H1 (cell line): ENCODE data around the gene OTUD5. TPM values are rescaled to one million over a fixed set of nuclear protein-coding genes. Genes with fewer than 3 reads are reported as not detected.

ENCODE experiments used
- CTCF ChIA-PET: fragments of 300-600 bp; sonication (Branson Sonifier 250); formaldehyde crosslinking; loops from one replicate; lab custom pipeline; 2021; ENCODE audit not compliant: partially characterized antibody; lab: Charles Lee
- POLR2A ChIA-PET: fragments of 300-600 bp; sonication (Branson Sonifier 250); formaldehyde crosslinking; loops from one replicate; lab custom pipeline; 2021; ENCODE audit warnings: inconsistent platforms; ENCODE audit not compliant: partially characterized antibody; lab: Charles Lee
- DNase-seq, 2 experiments: peaks; one replicate each; pipeline versions ENCODE4 v3.0.0 to v3.0.0-alpha.2; 2010 to 2022; ENCODE audit warnings: low spot score in 2 of 2, low read depth in 1 of 2, mixed read lengths in 1 of 2
- FAIRE-seq: peaks from 2 replicates; lab custom pipeline; 2011; peaks lifted over from hg19 to GRCh38; lab: Jason Lieb, UNC
- H2AFZ ChIP-seq: 2 replicates; pipeline ENCODE4 v1.8.1; 2012; ENCODE audit warnings: low read length, inconsistent platforms
- H2AK5ac ChIP-seq: 2 replicates; pipeline ENCODE4 v1.6.1; 2013; ENCODE audit warnings: low read depth, low read length
- H2BK120ac ChIP-seq: replicated peaks from 2 replicates; pipeline ENCODE3; 2013; ENCODE audit warnings: low read depth, low read length, inconsistent platforms
- H2BK12ac ChIP-seq: 2 replicates; pipeline ENCODE4 v1.6.1; 2013; ENCODE audit warnings: low read depth, low read length
- H2BK15ac ChIP-seq: 2 replicates; pipeline ENCODE4 v1.6.1; 2013; ENCODE audit warnings: low read length
- H2BK20ac ChIP-seq: 2 replicates; pipeline ENCODE4 v1.6.1; 2013; ENCODE audit warnings: low read length
- H2BK5ac ChIP-seq: 2 replicates; pipeline ENCODE4 v1.6.1; 2013; ENCODE audit warnings: low read depth, low read length
- H3K14ac ChIP-seq: 2 replicates; pipeline ENCODE4 v1.6.1; 2013; ENCODE audit warnings: inconsistent platforms; ENCODE audit not compliant: insufficient read length
- H3K18ac ChIP-seq: 2 replicates; pipeline ENCODE4 v1.6.1; 2013; ENCODE audit warnings: low read length; ENCODE audit errors: extremely low read depth
- H3K23ac ChIP-seq: 2 replicates; pipeline ENCODE4 v1.6.1; 2013; ENCODE audit warnings: inconsistent platforms; ENCODE audit not compliant: insufficient read length
- H3K23me2 ChIP-seq: 2 replicates; pipeline ENCODE4 v1.6.1; 2013; ENCODE audit warnings: low read depth, low read length
- H3K27ac ChIP-seq: 2 replicates; pipeline ENCODE4 v1.6.1; 2011; ENCODE audit warnings: low read depth, low read length, inconsistent platforms
- H3K27me3 ChIP-seq, 4 experiments: replicated peaks in 1 of 4; 1 replicate in 1 of 4; 2 replicates in 3 of 4; pipeline versions ENCODE4 v1.6.1 to v1.8.1; 2011 to 2013; ENCODE audit warnings: low read length in 3 of 4, mild to moderate bottlenecking in 3 of 4, inconsistent platforms in 2 of 4, mixed read lengths in 2 of 4, moderate library complexity in 1 of 4; ENCODE audit not compliant: control insufficient read depth in 3 of 4, insufficient read depth in 3 of 4; ENCODE audit errors: extremely low read depth in 1 of 4
- H3K36me3 ChIP-seq, 4 experiments: 2 replicates each; pipeline versions ENCODE4 v1.6.1 to v1.8.1; 2011 to 2013; ENCODE audit warnings: mild to moderate bottlenecking in 4 of 4, low read length in 3 of 4, moderate library complexity in 2 of 4, control low read depth in 1 of 4, inconsistent platforms in 1 of 4; ENCODE audit not compliant: insufficient read depth in 4 of 4, control insufficient read depth in 2 of 4
- H3K4ac ChIP-seq: replicated peaks from 2 replicates; pipeline ENCODE3; 2013; ENCODE audit warnings: low read length, low read depth, mixed read lengths, inconsistent platforms; ENCODE audit not compliant: insufficient read length
- H3K4me1 ChIP-seq, 4 experiments: replicated peaks in 1 of 4; 1 replicate in 1 of 4; 2 replicates in 3 of 4; pipeline versions ENCODE4 v1.6.1 to v1.8.1; 2011 to 2013; ENCODE audit warnings: low read length in 3 of 4, inconsistent platforms in 2 of 4, mixed read lengths in 1 of 4; ENCODE audit not compliant: insufficient read depth in 4 of 4, control insufficient read depth in 3 of 4
- H3K4me2 ChIP-seq, 2 experiments: 2 replicates each; pipeline versions ENCODE4 v1.6.1 to v1.8.1; 2011 to 2013; ENCODE audit warnings: low read depth in 2 of 2, low read length in 2 of 2, control low read depth in 1 of 2, inconsistent platforms in 1 of 2, mild to moderate bottlenecking in 1 of 2; ENCODE audit not compliant: insufficient read depth in 1 of 2
- H3K4me3 ChIP-seq, 4 experiments: fragments of 200-600, 300-600 bp in 1 of 4; sonication (generic), shearing (Covaris generic), sonication (Bioruptor Twin) in 1 of 4; 2 replicates each; pipeline versions ENCODE4 v1.5.1 to v1.8.1; 2011 to 2016; ENCODE audit warnings: low read length in 4 of 4, low read depth in 3 of 4, control low read depth in 2 of 4, inconsistent platforms in 2 of 4, mild to moderate bottlenecking in 2 of 4, mixed read lengths in 1 of 4, moderate library complexity in 1 of 4; ENCODE audit not compliant: insufficient read depth in 2 of 4; ENCODE audit errors: extremely low read depth in 1 of 4
- H3K56ac ChIP-seq: replicated peaks from 2 replicates; pipeline ENCODE3; 2013; ENCODE audit warnings: low read depth, mild to moderate bottlenecking, mixed read lengths, low read length, inconsistent platforms; ENCODE audit not compliant: insufficient read length
- H3K79me1 ChIP-seq: 2 replicates; pipeline ENCODE4 v1.6.1; 2013; ENCODE audit warnings: low read depth, low read length, control low read depth
- H3K79me2 ChIP-seq, 2 experiments: 2 replicates each; pipeline versions ENCODE4 v1.6.1 to v1.8.1; 2012 to 2013; ENCODE audit warnings: low read length in 2 of 2, mild to moderate bottlenecking in 2 of 2, inconsistent platforms in 1 of 2; ENCODE audit not compliant: insufficient read depth in 2 of 2, control insufficient read depth in 1 of 2
- H3K9ac ChIP-seq, 4 experiments: replicated peaks in 1 of 4; 1 replicate in 1 of 4; 2 replicates in 3 of 4; pipeline versions ENCODE4 v1.6.1 to v1.8.1; 2011 to 2013; ENCODE audit warnings: low read depth in 3 of 4, low read length in 3 of 4, control low read depth in 2 of 4, mild to moderate bottlenecking in 2 of 4, moderate library complexity in 2 of 4, inconsistent platforms in 1 of 4; ENCODE audit errors: extremely low read depth in 1 of 4
- H3K9me3 ChIP-seq, 2 experiments: 2 replicates each; pipeline versions ENCODE4 v1.6.1 to v1.8.1; 2012 to 2013; ENCODE audit warnings: mild to moderate bottlenecking in 2 of 2, moderate library complexity in 2 of 2, control low read depth in 1 of 2, inconsistent platforms in 1 of 2, low read depth in 1 of 2, low read length in 1 of 2, mixed read lengths in 1 of 2; ENCODE audit not compliant: insufficient read depth in 2 of 2
- H4K20me1 ChIP-seq, 2 experiments: replicated peaks in 1 of 2; 2 replicates each; pipeline versions ENCODE3 to v1.8.1; 2011 to 2013; ENCODE audit warnings: inconsistent platforms in 2 of 2, low read length in 2 of 2, mild to moderate bottlenecking in 1 of 2; ENCODE audit not compliant: insufficient read depth in 2 of 2, control insufficient read depth in 1 of 2
- H4K5ac ChIP-seq: 2 replicates; pipeline ENCODE4 v1.6.1; 2013; ENCODE audit warnings: low read length, low read depth, mixed read lengths, inconsistent platforms; ENCODE audit not compliant: insufficient read length
- H4K8ac ChIP-seq: 2 replicates; pipeline ENCODE4 v1.8.0; 2013; ENCODE audit warnings: mild to moderate bottlenecking, moderate library complexity, low read length, inconsistent platforms; ENCODE audit not compliant: insufficient read depth; ENCODE audit errors: extremely low read depth
- H4K91ac ChIP-seq: replicated peaks from 2 replicates; pipeline ENCODE3; 2013; ENCODE audit warnings: low read length, mixed read lengths, inconsistent platforms; ENCODE audit not compliant: insufficient read length
- BACH1 ChIP-seq: IDR thresholded peaks from 2 replicates; pipeline ENCODE4 v1.6.1; 2012; ENCODE audit warnings: low read length, improper control_type of control experiment
- CREB1 ChIP-seq: IDR thresholded peaks from 2 replicates; pipeline ENCODE4 v1.6.1; 2012; ENCODE audit warnings: inconsistent platforms
- EP300 ChIP-seq, 2 experiments: IDR thresholded peaks; 1 replicate in 1 of 2; 2 replicates in 1 of 2; pipeline ENCODE4 v1.6.1; 2011 to 2012; ENCODE audit warnings: low read depth in 2 of 2, low read length in 2 of 2, mild to moderate bottlenecking in 2 of 2, borderline replicate concordance in 1 of 2, inconsistent platforms in 1 of 2, moderate library complexity in 1 of 2
- FOSL1 ChIP-seq: IDR thresholded peaks from 2 replicates; pipeline ENCODE4 v1.6.1; 2011; ENCODE audit warnings: mild to moderate bottlenecking, low read depth, low read length, moderate library complexity; ENCODE audit not compliant: insufficient read depth
- GABPA ChIP-seq: IDR thresholded peaks from 2 replicates; pipeline ENCODE4 v1.6.1; 2011; ENCODE audit warnings: mild to moderate bottlenecking, low read length, moderate library complexity, borderline replicate concordance; ENCODE audit not compliant: insufficient read depth
- PHF8 ChIP-seq: fragments of 200-600 bp; sonication (generic); conservative IDR thresholded peaks from 2 replicates; pipeline ENCODE4 v1.7.1; 2012; ENCODE audit warnings: low read depth, mild to moderate bottlenecking, inconsistent platforms, low read length, moderate library complexity
- POLR2A ChIP-seq, 2 experiments: IDR thresholded peaks; 1 replicate in 1 of 2; 2 replicates in 1 of 2; pipeline ENCODE4 v1.6.1; 2011; ENCODE audit warnings: low read depth in 2 of 2, low read length in 2 of 2, mild to moderate bottlenecking in 2 of 2; ENCODE audit errors: control extremely low read depth in 1 of 2
- POLR2AphosphoS5 ChIP-seq: IDR thresholded peaks from 2 replicates; pipeline ENCODE4 v1.6.1; 2011; ENCODE audit warnings: low read depth, low read length
- RAD21 ChIP-seq, 2 experiments: IDR thresholded peaks in 1 of 2; conservative IDR thresholded peaks in 1 of 2; 2 replicates each; pipeline ENCODE4 v1.6.1; 2011; ENCODE audit warnings: low read depth in 2 of 2, low read length in 2 of 2, improper control_type of control experiment in 1 of 2, inconsistent platforms in 1 of 2, mild to moderate bottlenecking in 1 of 2, moderate library complexity in 1 of 2
- RNF2 ChIP-seq: fragments of 200-900, 300-1000 bp; sonication (generic); IDR thresholded peaks from 2 replicates; pipeline ENCODE4 v1.7.1; 2016; ENCODE audit warnings: borderline replicate concordance, low read depth, mild to moderate bottlenecking, antibody characterized with exemption, low read length; ENCODE audit not compliant: poor library complexity, severe bottlenecking; ENCODE audit errors: missing control alignments
- SIRT6 ChIP-seq: IDR thresholded peaks from one replicate; pipeline ENCODE4 v1.7.1; 2012; ENCODE audit warnings: low read length, inconsistent platforms
- SIX5 ChIP-seq: IDR thresholded peaks from 2 replicates; pipeline ENCODE4 v1.6.1; 2011; ENCODE audit warnings: mild to moderate bottlenecking, low read depth, low read length
- SUZ12 ChIP-seq: fragments of 200-600 bp; sonication (generic); IDR thresholded peaks from 2 replicates; pipeline ENCODE4 v1.6.1; 2012; ENCODE audit warnings: mild to moderate bottlenecking, inconsistent platforms, low read length, moderate library complexity, mixed read lengths
- WGBS, 2 experiments: shearing (Covaris generic) in 1 of 2; methylation state at CpG; one replicate each; pipeline versions ENCODE4 v1.1.6 to v1.1.7; 2013 to 2015; ENCODE audit warnings: low lambda C conversion rate in 2 of 2, mixed read lengths in 2 of 2, inconsistent platforms in 1 of 2, low coverage in 1 of 2, missing lambda C conversion rate in 1 of 2; ENCODE audit not compliant: insufficient replicate concordance in 2 of 2, insufficient coverage in 1 of 2, insufficient read length in 1 of 2; ENCODE audit errors: extremely low coverage in 1 of 2, missing lambda C conversion rate in 1 of 2; 5-methylcytosine and 5-hydroxymethylcytosine counted together
- polyA plus RNA-seq, 7 experiments: library from polyadenylated mRNA; depleted of rRNA in 3 of 7; stranded (reverse) in 5 of 7; unstranded in 2 of 7; fragments of >200 nt in 5 of 7; fragments of 200-250 nt in 2 of 7; gene quantifications; 1 replicate in 5 of 7; 2 replicates in 1 of 7; 4 replicates in 1 of 7; pipeline versions ENCODE4 v1.2.1 to v1.2.3, GENCODE V29; 2011 to 2013; ENCODE audit warnings: missing spikeins in 2 of 7, mixed read lengths in 2 of 7
- total RNA-seq: library from RNA; stranded (reverse); fragmentation: NEBNext Ultra II Directional; extraction: Animal tissue kit (Norgen Biotek cat#: 25700); gene quantifications from 2 replicates; pipeline ENCODE4 v1.2.1, GENCODE V29; 2021

The OTUD5 gene
- total and polyA plus RNA-seq, 2 of the 8 experiments (the other 6 are each of a cell fraction or from before 2014, with no cell fraction given), result 46.3 to 53.5 TPM

DNA sequence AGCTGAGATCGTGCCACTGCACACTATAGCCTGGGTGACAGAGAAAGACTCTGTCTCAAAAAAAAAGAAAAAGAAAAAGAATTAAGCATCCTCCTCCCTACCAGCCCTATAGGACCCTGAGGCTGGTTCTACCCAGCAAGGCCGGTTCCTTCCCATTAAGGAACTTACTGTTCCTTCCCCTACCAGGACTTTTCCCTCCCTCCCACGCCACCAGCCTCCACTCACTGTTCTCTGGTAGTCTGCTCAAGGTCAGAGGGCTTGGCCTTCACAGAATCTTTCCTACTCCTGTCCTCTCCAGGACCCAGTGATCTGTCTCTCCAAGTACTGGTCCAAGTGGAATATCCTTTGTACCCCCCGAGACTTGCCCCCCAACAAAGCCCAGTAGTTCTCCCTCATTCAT lies 43.2 kb upstream of the OTUD5 start:
- Histone ChIP-seq H2BK120ac (no peak overlapping the region), H4K91ac (no peak overlapping the region), H4K8ac (no peak overlapping the region), H3K23me2 (no peaks in the 10 kb centered on the region), H3K56ac (no peak overlapping the region), H2AK5ac (no peak overlapping the region), H3K14ac (no peak overlapping the region), H2BK15ac (no peak overlapping the region), H3K79me1 (no peaks in the 10 kb centered on the region), H2BK12ac (no peak overlapping the region), H2BK20ac (no peak overlapping the region), H3K27me3 (no peaks in the 10 kb centered on the region), H3K79me2 (peaks cover 3 to 15% of the 10 kb centered on the region in 2 experiments; a peak in 3 of 4 replicates), H2BK5ac (no peak overlapping the region), H3K9me3 (no peaks in the 10 kb centered on the region), H3K36me3 (peaks cover 2 to 24% (median 16%) of the 10 kb centered on the region in 4 experiments; a peak in 7 of 8 replicates), H3K9ac (no peak overlapping the region), H3K4ac (no peak overlapping the region), H3K4me1 (peaks cover 0 to 3% (median 0%) of the 10 kb centered on the region in 4 experiments; a peak in 1 of 7 replicates), H2AFZ (no peak overlapping the region), H3K4me3 (peak overlapping the region in 2 of 4 experiments; percentile 98; a peak in 2 of 8 replicates), H3K23ac (no peak overlapping the region), H4K20me1 (peaks cover 0 to 5% of the 10 kb centered on the region in 2 experiments), H3K27ac (no peak overlapping the region), H3K18ac (no peak overlapping the region), H4K5ac (no peak overlapping the region), H3K4me2 (peak overlapping the region; percentile 75 to 83; a peak in 2 of 4 replicates)
- 81% methylated on average over 2 of the region's 4 CpGs; no CpG with 5 or more reads in 1 of the 2 experiments for WGBS, 2 experiments
- POLR2A ChIA-PET, result no interaction called here
- FAIRE-seq (no peak), DNase-seq (no peak)
- TF ChIP-seq GABPA (no peak), EP300 (IDR thresholded peaks at IDR 0.05; ENCODE audit: borderline replicate concordance in 1 of 2, low read depth in 2 of 2, low read length in 2 of 2) (no peak), CREB1 (no peak), RAD21 (IDR thresholded peaks at IDR 0.05 in 1 of 2, conservative IDR thresholded peaks at IDR 0.05 in 1 of 2; ENCODE audit: low read depth in 2 of 2, low read length in 2 of 2) (no peak), RNF2 (no peak), BACH1 (no peak), SIRT6 (no peak), PHF8 (no peak), SIX5 (no peak), FOSL1 (no peak), POLR2AphosphoS5 (no peak), SUZ12 (no peak), POLR2A (IDR thresholded peaks at IDR 0.05; ENCODE audit: control extremely low read depth in 1 of 2, low read depth in 2 of 2, low read length in 2 of 2) (no peak)
- CTCF ChIA-PET, result no interaction called here
